GM06990 (cell line): ENCODE data around the gene CMKLR1.

Source experiments
- DNase-seq: peaks from one replicate; pipeline ENCODE4 v3.0.0-alpha.2; 2011; ENCODE audit not compliant: insufficient read length; ENCODE audit errors: extremely low read depth
- H3K27me3 ChIP-seq: replicated peaks from 2 replicates; pipeline ENCODE4 v1.6.0; 2011; ENCODE audit warnings: low read length; ENCODE audit not compliant: control insufficient read depth, insufficient read depth
- H3K36me3 ChIP-seq: 2 replicates; pipeline ENCODE4 v1.5.1; 2011; ENCODE audit warnings: low read length; ENCODE audit not compliant: control insufficient read depth, insufficient read depth
- H3K4me3 ChIP-seq: replicated peaks from 2 replicates; pipeline ENCODE4 v1.5.1; 2011; ENCODE audit warnings: low read depth, mild to moderate bottlenecking, control low read depth, low read length
- CTCF ChIP-seq: IDR thresholded peaks from 2 replicates; pipeline ENCODE4 v1.5.1; 2011; ENCODE audit warnings: low read length, control low read depth, mild to moderate bottlenecking, inconsistent platforms; ENCODE audit not compliant: insufficient read depth, poor library complexity, severe bottlenecking

CMKLR1 gene

GRCh38 chr12:108368089-108368488 lies 29.0 kb upstream of the CMKLR1 start:
- no peak for DNase-seq
- H3K27me3 ChIP-seq = no peaks in the 10 kb centered on the region
- no peaks in the 10 kb centered on the region for H3K36me3 ChIP-seq
- TF ChIP-seq CTCF = no peak
- no peak overlapping the region for H3K4me3 ChIP-seq

GRCh38 chr12:108367436-108367835 lies 28.3 kb upstream of the CMKLR1 start:
- no peak for DNase-seq
- no peaks in the 10 kb centered on the region for H3K27me3 ChIP-seq
- H3K4me3 ChIP-seq = no peak overlapping the region
- no peaks in the 10 kb centered on the region for H3K36me3 ChIP-seq
- TF ChIP-seq CTCF = no peak

- Histone ChIP-seq H3K36me3 (no peaks in the 10 kb centered on the region), H3K4me3 (no peak overlapping the region), H3K27me3 (no peaks in the 10 kb centered on the region)
- TF ChIP-seq CTCF = no peak
- DNase-seq = no peak
Measured at GRCh38 chr12:108365324-108365723, 26.2 kb upstream of the CMKLR1 start.

- Histone ChIP-seq H3K27me3 (no peaks in the 10 kb centered on the region), H3K36me3 (no peaks in the 10 kb centered on the region), H3K4me3 (no peak overlapping the region)
- DNase-seq = no peak
- no peak for TF ChIP-seq CTCF
Measured at GRCh38 chr12:108364879-108365278, 25.8 kb upstream of the CMKLR1 start.

GRCh38 chr12:108363565-108363964 lies 24.5 kb upstream of the CMKLR1 start:
- Histone ChIP-seq H3K4me3 (no peak overlapping the region), H3K27me3 (no peaks in the 10 kb centered on the region), H3K36me3 (no peaks in the 10 kb centered on the region)
- no peak for DNase-seq
- TF ChIP-seq CTCF = no peak

- DNase-seq = no peak
- H3K27me3 ChIP-seq = no peaks in the 10 kb centered on the region
- no peak overlapping the region for H3K4me3 ChIP-seq
- no peaks in the 10 kb centered on the region for H3K36me3 ChIP-seq
- no peak for TF ChIP-seq CTCF
Measured at GRCh38 chr12:108363165-108363564, 24.1 kb upstream of the CMKLR1 start.
